Suprapubic skin (tissue), 3 donors: ENCODE results near the gene TEKT5.

ENCODE experiments used
- EP300 ChIP-seq: sonication (generic); formaldehyde crosslinking; IDR thresholded peaks from one replicate; pipeline ENCODE4 v1.6.1; 2017; ENCODE audit warnings: antibody characterized with exemption
- TF ChIP-seq, protein P1 (sequence below), 2 donors: fragments of 200-600 bp in 1 of 2; fragments of 450-650 bp in 1 of 2; sonication (generic) in 1 of 2; IDR thresholded peaks; one replicate each; pipeline ENCODE4 v1.5.1; 2016 to 2019; ENCODE audit warnings: antibody characterized with exemption in 2 of 2, mild to moderate bottlenecking in 1 of 2, moderate library complexity in 1 of 2

DNA sequence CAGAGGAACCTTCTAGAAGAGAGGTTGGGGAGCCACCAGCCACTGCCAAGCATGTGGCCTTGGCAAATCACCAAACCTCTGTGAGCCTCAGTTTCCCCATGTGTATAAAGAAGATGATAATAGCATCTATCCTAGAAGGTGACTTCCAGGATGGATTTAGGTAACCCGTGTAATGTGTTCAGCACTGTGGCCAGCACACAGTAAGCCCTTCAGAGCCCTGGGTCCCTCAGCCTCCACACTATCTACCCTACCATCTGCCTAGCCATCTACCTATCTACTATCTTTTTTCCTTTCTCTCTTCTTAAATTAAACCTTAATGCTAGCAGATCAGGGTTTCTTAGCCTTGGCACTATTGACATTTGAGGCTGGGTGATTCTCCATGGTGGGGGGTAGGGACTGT, 33.0 kb downstream of the TEKT5 start:
- TF ChIP-seq EP300 = no peak
- TF ChIP-seq, protein P1, sequence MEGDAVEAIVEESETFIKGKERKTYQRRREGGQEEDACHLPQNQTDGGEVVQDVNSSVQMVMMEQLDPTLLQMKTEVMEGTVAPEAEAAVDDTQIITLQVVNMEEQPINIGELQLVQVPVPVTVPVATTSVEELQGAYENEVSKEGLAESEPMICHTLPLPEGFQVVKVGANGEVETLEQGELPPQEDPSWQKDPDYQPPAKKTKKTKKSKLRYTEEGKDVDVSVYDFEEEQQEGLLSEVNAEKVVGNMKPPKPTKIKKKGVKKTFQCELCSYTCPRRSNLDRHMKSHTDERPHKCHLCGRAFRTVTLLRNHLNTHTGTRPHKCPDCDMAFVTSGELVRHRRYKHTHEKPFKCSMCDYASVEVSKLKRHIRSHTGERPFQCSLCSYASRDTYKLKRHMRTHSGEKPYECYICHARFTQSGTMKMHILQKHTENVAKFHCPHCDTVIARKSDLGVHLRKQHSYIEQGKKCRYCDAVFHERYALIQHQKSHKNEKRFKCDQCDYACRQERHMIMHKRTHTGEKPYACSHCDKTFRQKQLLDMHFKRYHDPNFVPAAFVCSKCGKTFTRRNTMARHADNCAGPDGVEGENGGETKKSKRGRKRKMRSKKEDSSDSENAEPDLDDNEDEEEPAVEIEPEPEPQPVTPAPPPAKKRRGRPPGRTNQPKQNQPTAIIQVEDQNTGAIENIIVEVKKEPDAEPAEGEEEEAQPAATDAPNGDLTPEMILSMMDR (IDR thresholded peaks at IDR 0.05) = no peak
